ENCODE results near the gene RASSF10.
A peak's percentile ranks its signal among the peaks of the same experiment; 100 is the strongest.
"Not testable (repeated sequence)": the region's sequence is repeated elsewhere in the genome, so short reads cannot be mapped to it uniquely, and the experiment has no call there.

RASSF10 gene

GRCh38 chr11:13029872-13030271 is 20.8 kb downstream of the RASSF10 start:
- DNase-seq: no peak

GRCh38 chr11:13030857-13031256 is 21.7 kb downstream of the RASSF10 start:
- no peak for DNase-seq

GRCh38 chr11:13031349-13031748 is 22.2 kb downstream of the RASSF10 start:
- DNase-seq: no peak

GRCh38 chr11:13033760-13034533 is 24.8 kb downstream of the RASSF10 start:
- peak; percentile 32 for DNase-seq

GRCh38 chr11:13035711-13036110 is 26.6 kb downstream of the RASSF10 start:
- DNase-seq: no peak

GRCh38 chr11:13036235-13036634 is 27.1 kb downstream of the RASSF10 start:
- no peak for DNase-seq

GRCh38 chr11:13038366-13038765 is 29.2 kb downstream of the RASSF10 start:
- DNase-seq: no peak

- no peak for DNase-seq
Observed at GRCh38 chr11:13039126-13039525, 30.0 kb downstream of the RASSF10 start.

GRCh38 chr11:13040969-13041561 is 31.9 kb downstream of the RASSF10 start:
- DNase-seq: no peak

GRCh38 chr11:13042873-13043342 is 33.8 kb downstream of the RASSF10 start:
- no peak for DNase-seq

GRCh38 chr11:13043912-13044628 is 35.0 kb downstream of the RASSF10 start:
- no peak for DNase-seq

GRCh38 chr11:13045089-13045488 is 36.0 kb downstream of the RASSF10 start:
- not testable (repeated sequence) for DNase-seq

- no peak for DNase-seq
Observed at GRCh38 chr11:13045734-13046133, 36.6 kb downstream of the RASSF10 start.

- DNase-seq: no peak
Observed at GRCh38 chr11:13046637-13047570, 37.8 kb downstream of the RASSF10 start.

- DNase-seq: no peak
Observed at GRCh38 chr11:13047884-13048283, 38.8 kb downstream of the RASSF10 start.

- no peak for DNase-seq
Observed at GRCh38 chr11:13051257-13051656, 42.1 kb downstream of the RASSF10 start.

- DNase-seq: no peak
Observed at GRCh38 chr11:13052130-13052571, 43.0 kb downstream of the RASSF10 start.

- no peak for DNase-seq
Observed at GRCh38 chr11:13053255-13053917, 44.3 kb downstream of the RASSF10 start.

GRCh38 chr11:13054278-13054677 is 45.2 kb downstream of the RASSF10 start:
- DNase-seq: no peak

GRCh38 chr11:13055200-13055599 is 46.1 kb downstream of the RASSF10 start:
- no peak for DNase-seq

GRCh38 chr11:13061294-13061990 is 52.3 kb downstream of the RASSF10 start:
- peak; percentile 1 for DNase-seq
